Stimulated activated CD4-positive, alpha-beta T cell treated with anti-CD3 and anti-CD28 coated beads, Interleukin-4, amount 100 ng/mL, for 1 hour (primary cell): ENCODE measurements around the gene FUNDC2.

Experiments
- DNase-seq: peaks from one replicate; pipeline ENCODE4 v3.0.0-alpha.2; 2020

Gene FUNDC2

DNA sequence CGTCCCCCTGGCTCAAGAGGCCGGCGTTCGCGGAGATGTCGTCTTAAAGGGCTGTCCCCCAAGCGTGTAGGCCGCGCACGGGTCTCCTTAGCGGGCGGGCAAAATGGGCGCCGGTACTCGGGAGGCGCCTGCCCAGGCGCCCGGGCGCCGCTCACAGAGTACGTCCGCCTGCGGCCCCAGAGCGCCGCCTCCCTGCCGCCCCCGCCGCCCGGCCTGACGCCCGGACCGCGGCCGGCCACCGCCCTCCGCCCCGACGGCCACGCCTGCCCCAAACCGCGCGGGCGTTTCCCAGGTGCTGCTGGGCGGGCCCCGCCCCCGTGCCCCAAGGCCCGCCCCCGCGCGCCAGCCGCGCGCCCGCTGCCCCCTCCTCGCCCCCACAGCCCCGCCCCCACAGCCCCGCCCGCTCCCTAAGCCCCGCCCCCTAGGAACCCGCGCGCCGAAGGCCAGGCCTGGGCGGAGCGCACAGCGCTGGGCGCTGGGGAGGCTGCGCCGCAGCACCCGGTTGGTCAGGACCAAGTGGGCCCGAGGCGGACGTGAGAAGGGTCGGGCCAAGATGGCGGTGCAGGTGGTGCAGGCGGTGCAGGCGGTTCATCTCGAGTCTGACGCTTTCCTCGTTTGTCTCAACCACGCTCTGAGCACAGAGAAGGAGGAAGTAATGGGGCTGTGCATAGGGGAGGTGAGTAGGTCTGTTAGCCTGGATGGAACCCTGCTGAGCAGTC lies 44.5 kb downstream of the FUNDC2 start, which contains the start of the genes BRCC3, CMC4 and MTCP1:
TSS of gene BRCC3 (plus strand) at position 534 of the 719 bp plus-strand sequence. CDS start at position 554, 20 bp downstream.
TSS of gene CMC4 (minus strand) at position 162 of the 719 bp plus-strand sequence. CDS start 7,113 bp downstream, outside the sequence.
TSS of gene MTCP1 (minus strand) at position 162 of the 719 bp plus-strand sequence. CDS start 5,126 bp downstream, outside the sequence.
- DNase-seq: peak; percentile 70

DNA sequence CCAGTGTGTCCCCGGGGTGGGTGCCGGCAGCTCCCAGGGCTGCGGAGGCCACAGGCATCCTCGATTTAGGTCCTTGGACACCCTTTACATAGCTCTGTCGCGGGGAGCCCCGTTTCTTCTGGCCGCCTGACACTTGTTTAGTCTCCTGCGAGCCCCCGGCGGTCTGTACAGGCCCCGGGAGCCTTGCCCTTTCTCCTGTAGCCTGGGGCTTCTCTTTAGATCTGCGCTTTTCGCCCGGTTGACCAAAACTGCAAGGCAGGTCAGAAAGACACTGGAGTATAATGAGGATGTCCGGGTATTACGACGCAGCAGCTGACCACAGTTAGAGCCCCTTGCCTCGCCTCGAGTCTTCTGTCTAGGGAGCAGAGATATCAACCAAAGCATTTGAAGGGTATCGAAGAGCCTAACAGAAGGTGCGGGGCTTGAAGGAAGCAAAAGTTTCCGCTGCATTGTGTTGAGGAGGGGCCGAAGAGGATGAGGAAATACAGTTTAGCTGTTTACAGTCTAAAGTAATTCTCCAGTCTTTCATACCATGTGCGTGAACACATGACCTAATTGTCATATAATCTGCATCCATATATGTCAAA lies 45.1 kb downstream of the FUNDC2 start:
- no peak for DNase-seq

DNA sequence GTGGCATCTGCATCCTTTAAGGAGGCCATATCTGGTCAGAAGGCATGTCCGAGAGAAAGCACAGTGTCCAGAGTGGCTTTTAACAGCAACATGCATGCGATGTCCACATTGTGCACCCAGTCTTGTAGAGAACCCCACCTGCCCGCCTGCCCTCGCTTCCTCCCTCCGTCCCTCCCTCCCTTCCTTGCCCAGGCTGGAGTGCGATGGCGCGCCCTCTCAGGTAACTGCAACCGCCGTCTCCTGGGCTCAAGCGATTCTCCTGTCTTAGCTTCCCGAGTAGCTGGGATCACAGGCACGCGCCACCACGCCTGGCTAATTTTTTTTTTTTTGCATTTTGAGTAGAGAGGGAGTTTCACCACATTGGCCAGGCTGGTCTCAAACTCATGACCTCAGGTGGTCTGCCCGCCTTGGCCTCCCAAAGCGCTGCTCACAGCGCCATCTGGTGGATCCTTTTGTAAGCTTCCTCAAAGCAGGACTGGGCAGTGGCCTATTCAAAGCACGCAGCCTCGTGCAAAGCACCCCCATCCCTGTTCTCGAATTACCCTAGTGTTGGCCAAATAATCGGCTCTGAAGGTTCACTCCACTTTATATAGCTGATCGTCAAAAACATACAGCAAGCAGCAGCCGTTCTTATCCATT lies 59.7 kb downstream of the FUNDC2 start:
- peak; percentile 40 for DNase-seq

- no peak for DNase-seq
Observed at GRCh38 chrX:155086961-155087735, 60.5 kb downstream of the FUNDC2 start.

- DNase-seq: no peak
Observed at GRCh38 chrX:155094468-155095061, 67.9 kb downstream of the FUNDC2 start.

DNA sequence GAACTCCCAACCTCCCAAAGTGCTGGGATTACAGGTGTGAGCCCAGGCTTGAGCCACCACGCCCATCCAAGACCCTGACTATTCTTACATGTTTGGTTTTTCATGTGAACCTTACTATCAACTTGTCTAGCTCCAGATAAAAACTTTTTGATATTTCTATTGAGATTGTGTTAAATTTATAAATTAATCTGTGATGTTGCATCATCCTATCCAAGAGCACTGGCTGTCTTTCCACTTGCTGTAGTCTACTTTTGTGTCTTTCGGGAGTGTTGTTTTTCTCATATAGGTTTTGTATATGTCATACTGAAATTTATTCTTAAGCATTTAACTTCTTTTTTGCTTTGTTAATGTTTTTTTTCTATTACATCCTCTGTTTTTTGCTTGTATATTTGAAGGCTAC lies 79.3 kb downstream of the FUNDC2 start:
- DNase-seq: no peak

- no peak for DNase-seq
Observed at GRCh38 chrX:155108427-155108826, 81.8 kb downstream of the FUNDC2 start.
